Measurements from ENCODE around the gene PIK3C2G.

DNA sequence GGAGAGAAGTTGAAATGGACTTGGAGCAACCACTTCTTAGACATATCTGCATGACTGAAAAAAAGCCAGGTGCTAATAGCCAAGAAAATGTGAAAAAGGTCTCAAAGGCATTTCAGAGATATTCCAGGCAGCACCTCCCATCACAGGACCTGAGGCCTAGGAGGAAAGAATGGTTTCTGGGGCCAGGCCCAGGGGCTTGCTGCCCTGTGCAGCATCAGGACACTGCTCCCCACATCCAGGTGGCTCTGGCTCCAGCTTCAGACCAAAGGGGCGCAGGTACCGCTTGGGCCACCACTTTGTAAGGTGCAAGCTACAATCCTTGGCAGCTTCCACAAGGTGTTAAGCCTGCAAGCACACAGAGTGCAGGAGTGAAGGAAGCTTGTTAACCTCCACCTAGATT lies 114.3 kb downstream of the PIK3C2G start:
- TF ChIP-seq, protein P1, sequence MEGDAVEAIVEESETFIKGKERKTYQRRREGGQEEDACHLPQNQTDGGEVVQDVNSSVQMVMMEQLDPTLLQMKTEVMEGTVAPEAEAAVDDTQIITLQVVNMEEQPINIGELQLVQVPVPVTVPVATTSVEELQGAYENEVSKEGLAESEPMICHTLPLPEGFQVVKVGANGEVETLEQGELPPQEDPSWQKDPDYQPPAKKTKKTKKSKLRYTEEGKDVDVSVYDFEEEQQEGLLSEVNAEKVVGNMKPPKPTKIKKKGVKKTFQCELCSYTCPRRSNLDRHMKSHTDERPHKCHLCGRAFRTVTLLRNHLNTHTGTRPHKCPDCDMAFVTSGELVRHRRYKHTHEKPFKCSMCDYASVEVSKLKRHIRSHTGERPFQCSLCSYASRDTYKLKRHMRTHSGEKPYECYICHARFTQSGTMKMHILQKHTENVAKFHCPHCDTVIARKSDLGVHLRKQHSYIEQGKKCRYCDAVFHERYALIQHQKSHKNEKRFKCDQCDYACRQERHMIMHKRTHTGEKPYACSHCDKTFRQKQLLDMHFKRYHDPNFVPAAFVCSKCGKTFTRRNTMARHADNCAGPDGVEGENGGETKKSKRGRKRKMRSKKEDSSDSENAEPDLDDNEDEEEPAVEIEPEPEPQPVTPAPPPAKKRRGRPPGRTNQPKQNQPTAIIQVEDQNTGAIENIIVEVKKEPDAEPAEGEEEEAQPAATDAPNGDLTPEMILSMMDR (IDR thresholded peaks at IDR 0.05; ENCODE audit: low read depth, low read length, poor library complexity, severe bottlenecking), result no peak
- TF ChIP-seq EZH2phosphoT487 (IDR thresholded peaks at IDR 0.05; ENCODE audit: borderline replicate concordance, low read length), result no peak
